NB4 (cell line): ENCODE measurements around the gene ACTN1.

Source experiments
- MYC ChIP-seq: IDR thresholded peaks from 2 replicates; pipeline ENCODE4 v1.6.1; 2011; ENCODE audit warnings: low read depth, low read length
- POLR2A ChIP-seq: IDR thresholded peaks from 2 replicates; pipeline ENCODE4 v1.6.1; 2011; ENCODE audit warnings: mild to moderate bottlenecking; ENCODE audit not compliant: insufficient read length; ENCODE audit errors: extremely low read depth
- TF ChIP-seq, protein P1 (sequence below): IDR thresholded peaks from one replicate; pipeline ENCODE4 v1.5.1; 2012; ENCODE audit warnings: low read depth, low read length

DNA sequence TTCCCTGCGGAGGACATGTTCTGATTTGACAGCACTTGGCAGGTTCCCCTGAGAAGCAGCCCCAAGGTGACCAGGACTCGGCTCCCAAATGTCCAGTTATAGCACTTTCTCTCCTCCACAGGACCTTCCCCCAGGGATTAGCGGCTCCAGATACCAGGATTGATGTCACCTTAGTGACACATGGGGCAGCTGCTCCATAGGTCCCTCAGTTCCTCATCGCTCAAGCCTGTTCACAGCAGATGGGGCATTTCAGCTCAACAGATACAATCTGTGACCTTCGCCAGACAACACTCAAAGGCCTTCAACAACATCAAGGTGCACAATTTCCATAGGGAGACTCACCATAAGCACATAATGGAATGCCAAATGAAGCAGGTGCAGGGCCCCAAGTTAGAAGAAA, 118.3 kb downstream of the ACTN1 start:
- TF ChIP-seq, protein P1, sequence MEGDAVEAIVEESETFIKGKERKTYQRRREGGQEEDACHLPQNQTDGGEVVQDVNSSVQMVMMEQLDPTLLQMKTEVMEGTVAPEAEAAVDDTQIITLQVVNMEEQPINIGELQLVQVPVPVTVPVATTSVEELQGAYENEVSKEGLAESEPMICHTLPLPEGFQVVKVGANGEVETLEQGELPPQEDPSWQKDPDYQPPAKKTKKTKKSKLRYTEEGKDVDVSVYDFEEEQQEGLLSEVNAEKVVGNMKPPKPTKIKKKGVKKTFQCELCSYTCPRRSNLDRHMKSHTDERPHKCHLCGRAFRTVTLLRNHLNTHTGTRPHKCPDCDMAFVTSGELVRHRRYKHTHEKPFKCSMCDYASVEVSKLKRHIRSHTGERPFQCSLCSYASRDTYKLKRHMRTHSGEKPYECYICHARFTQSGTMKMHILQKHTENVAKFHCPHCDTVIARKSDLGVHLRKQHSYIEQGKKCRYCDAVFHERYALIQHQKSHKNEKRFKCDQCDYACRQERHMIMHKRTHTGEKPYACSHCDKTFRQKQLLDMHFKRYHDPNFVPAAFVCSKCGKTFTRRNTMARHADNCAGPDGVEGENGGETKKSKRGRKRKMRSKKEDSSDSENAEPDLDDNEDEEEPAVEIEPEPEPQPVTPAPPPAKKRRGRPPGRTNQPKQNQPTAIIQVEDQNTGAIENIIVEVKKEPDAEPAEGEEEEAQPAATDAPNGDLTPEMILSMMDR, result no peak
- TF ChIP-seq POLR2A, result no peak
- TF ChIP-seq MYC, result no peak
